ENCODE data around the gene LMOD3.

- no peak for TF ChIP-seq POLR2A (IDR thresholded peaks at IDR 0.05)
- TF ChIP-seq CTCF (IDR thresholded peaks at IDR 0.05): no peak
Observed at GRCh38 chr3:69126999-69127398, 4.6 kb upstream of the LMOD3 start.
